Activated T-cell treated with anti-CD3 and anti-CD28 coated beads, Interleukin-2, amount 50 U/mL, for 1 hour (primary cell): ENCODE data around the gene HMG20A.

Experiments
- DNase-seq: peaks from one replicate; pipeline ENCODE4 v3.0.0-alpha.2; 2020

HMG20A gene

GRCh38 chr15:77503764-77504163, 83.1 kb downstream of the HMG20A start:
- DNase-seq, result no peak

GRCh38 chr15:77504306-77504705, 83.6 kb downstream of the HMG20A start:
- DNase-seq, result no peak

GRCh38 chr15:77504871-77505270, 84.2 kb downstream of the HMG20A start:
- DNase-seq, result no peak

- DNase-seq, result no peak
These were observed 84.9 kb downstream of the HMG20A start for GRCh38 chr15:77505556-77505955.

GRCh38 chr15:77506311-77507142, 85.8 kb downstream of the HMG20A start:
- DNase-seq, result no peak

- no peak for DNase-seq
These were observed 86.6 kb downstream of the HMG20A start for GRCh38 chr15:77507143-77507897.

GRCh38 chr15:77507911-77508310, 87.2 kb downstream of the HMG20A start:
- no peak for DNase-seq

- DNase-seq, result no peak
These were observed 88.0 kb downstream of the HMG20A start for GRCh38 chr15:77508541-77509243.

GRCh38 chr15:77510066-77511057, 89.7 kb downstream of the HMG20A start:
- DNase-seq, result no peak

GRCh38 chr15:77511869-77512268, 91.2 kb downstream of the HMG20A start:
- DNase-seq, result no peak

GRCh38 chr15:77513226-77513625, 92.5 kb downstream of the HMG20A start:
- DNase-seq, result no peak

GRCh38 chr15:77514641-77515402, 94.1 kb downstream of the HMG20A start:
- no peak for DNase-seq

- DNase-seq, result no peak
These were observed 94.9 kb downstream of the HMG20A start for GRCh38 chr15:77515613-77516012.

GRCh38 chr15:77516076-77516475, 95.4 kb downstream of the HMG20A start:
- no peak for DNase-seq

GRCh38 chr15:77516786-77517185, 96.1 kb downstream of the HMG20A start:
- DNase-seq, result no peak

- DNase-seq, result no peak
These were observed 96.9 kb downstream of the HMG20A start for GRCh38 chr15:77517579-77517978.

GRCh38 chr15:77518458-77518857, 97.8 kb downstream of the HMG20A start:
- no peak for DNase-seq

- no peak for DNase-seq
These were observed 98.9 kb downstream of the HMG20A start for GRCh38 chr15:77519540-77519939.

- no peak for DNase-seq
These were observed 100.5 kb downstream of the HMG20A start for GRCh38 chr15:77521206-77521605.

GRCh38 chr15:77525400-77525811, 104.7 kb downstream of the HMG20A start:
- no peak for DNase-seq

- DNase-seq, result no peak
These were observed 105.4 kb downstream of the HMG20A start for GRCh38 chr15:77525907-77526594.
